Stimulated activated naive CD4-positive, alpha-beta T cell treated with Interleukin-2 at 50 U/mL for 16 hours (primary cell): ENCODE measurements around the gene DOCK3.
A peak's percentile ranks its signal among the peaks of the same experiment; 100 is the strongest.
"Not testable (repeated sequence)": the region's sequence is repeated elsewhere in the genome, so short reads cannot be mapped to it uniquely, and the experiment has no call there.

ENCODE experiments used
- DNase-seq: peaks from one replicate; lab custom pipeline; 2025; lab: John Stamatoyannopoulos, UW

DOCK3 gene

DNA sequence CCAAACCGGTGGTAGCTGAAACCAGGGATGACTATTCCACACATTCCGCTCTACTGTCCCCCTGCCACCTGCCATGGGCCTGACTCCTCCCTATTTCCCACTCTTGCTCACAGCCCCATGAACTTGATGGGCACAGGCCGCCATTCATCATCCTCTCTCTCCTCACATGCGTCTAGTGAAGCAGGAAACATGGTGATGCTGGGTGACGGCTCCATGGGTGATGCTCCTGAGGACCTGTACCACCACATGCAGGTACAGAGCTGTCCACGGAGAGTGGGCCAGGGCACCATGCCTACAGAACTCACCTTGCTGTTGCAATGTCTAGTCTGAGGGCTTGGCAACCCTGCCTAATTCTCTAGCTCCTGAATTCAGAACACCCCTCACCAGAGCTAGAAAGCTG, 687.0 kb downstream of the DOCK3 start:
- no peak for DNase-seq

DNA sequence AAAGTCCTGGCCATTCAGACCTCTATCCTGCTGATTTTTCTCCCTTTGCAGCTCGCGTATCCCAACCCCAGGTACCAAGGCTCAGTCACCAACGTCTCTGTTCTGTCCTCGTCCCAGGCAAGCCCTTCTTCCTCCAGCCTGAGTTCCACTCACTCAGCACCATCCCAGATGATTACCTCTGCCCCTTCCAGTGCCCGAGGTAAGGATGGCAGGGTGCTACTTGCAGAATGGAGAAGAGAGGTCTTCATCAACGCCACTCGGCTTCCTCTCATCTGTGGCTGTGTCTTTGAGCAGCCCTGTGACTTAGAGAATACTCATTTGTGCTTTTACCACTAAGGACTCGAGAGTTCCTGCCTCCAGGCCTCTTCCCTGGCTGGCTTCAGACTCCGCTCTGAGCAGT, 687.7 kb downstream of the DOCK3 start:
- no peak for DNase-seq

DNA sequence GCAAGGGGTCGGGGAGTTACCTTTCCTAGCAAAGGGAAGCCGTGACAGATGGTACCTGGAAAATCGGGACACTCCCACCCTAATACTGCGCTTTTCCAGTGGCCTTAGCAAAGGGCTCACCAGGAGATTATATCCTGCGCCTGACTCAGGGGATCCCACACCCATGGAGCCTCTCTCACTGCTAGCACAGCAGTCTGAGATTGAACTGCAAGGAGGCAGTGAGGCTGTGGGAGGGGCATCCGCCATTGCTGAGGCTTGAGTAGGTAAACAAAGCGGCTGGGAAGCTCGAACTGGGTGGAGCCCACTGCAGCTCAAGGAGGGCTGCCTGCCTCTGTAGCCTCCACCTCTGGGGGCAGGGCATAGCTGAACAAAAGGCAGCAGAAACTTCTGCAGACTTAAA, 693.5 kb downstream of the DOCK3 start:
- not testable (repeated sequence) for DNase-seq

DNA sequence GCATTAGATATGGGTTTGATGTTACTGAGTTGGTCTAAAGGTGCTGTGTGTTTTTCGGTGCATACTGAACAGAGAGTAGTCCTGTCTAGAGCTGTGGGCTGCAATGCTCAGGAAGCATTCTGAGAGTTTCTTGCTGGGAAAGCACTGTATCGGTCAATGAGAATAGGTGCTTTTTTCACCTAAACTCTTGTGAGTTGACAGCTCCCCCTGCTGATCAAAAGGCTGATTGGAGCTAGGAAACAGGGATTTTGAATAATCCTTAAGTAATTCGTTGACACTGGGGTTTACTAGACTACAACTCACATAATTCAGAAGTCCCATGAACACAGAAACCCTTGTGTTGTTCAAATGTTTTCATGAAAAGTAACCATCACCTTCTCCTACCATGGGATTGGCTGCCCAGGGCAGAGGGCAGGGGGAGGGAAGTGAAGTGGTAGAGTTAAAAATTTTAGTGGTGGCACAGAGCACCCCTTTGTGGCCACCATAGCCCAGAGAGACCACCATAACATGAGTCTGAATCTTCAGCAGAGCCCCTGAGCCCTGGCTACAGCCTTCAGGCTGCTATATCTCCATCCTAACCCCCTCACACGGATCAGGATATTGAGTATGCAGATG, 697.3 kb downstream of the DOCK3 start:
- DNase-seq: peak; percentile 23

DNA sequence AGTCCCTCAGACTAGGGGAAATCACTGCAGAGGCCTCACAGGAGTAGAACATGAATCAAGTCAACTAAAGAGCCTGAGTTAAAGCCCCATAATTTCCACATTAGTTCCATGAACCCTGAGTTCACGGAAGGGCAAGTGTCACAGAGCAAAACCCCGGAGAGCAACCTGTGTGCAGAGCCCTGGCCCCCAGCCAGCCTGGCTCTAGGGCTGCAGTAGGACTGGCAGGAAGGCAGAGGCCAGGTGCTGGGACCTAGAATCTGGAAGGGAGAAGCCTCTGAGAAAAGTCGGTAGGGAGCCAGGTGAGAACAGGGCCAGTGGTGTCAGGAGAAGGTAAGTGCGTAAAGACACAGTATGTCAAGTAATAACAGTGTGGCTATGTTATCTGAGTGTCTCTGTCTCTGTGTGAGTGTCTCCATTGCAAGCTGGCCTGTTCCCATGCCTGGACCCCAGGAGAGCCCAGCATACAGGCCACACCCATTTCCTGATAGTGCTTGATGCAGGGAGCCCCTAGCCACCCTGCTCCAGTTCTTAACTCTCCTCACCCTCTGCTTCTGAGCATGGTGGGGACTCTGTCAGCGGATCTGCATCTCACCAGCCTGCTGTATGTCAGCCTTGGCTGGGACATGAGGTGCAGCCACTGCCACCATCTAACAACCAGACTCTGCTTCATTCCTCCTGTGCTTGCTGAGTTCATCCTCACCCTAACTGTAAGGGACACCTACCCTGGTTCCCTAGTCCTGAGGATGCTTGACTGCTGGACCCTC, 699.1 kb downstream of the DOCK3 start:
- no peak for DNase-seq

DNA sequence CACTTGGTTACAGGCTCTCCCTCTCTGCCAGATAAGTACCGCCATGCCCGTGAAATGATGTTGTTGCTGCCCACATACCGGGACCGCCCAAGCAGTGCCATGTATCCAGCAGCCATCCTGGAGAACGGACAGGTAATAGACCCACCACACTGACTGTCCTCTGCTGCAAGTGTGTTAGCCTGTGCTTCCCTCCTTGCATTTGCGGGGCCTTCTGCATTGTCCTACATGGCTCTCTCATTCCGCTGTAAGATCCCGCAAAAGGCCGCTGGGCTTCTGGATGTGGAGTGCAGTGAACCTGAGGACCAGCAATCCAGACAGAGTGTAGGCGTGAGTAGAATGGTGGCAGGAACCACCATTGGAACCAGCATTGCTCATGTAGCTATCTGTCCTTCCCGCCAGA, 699.7 kb downstream of the DOCK3 start:
- no peak for DNase-seq

DNA sequence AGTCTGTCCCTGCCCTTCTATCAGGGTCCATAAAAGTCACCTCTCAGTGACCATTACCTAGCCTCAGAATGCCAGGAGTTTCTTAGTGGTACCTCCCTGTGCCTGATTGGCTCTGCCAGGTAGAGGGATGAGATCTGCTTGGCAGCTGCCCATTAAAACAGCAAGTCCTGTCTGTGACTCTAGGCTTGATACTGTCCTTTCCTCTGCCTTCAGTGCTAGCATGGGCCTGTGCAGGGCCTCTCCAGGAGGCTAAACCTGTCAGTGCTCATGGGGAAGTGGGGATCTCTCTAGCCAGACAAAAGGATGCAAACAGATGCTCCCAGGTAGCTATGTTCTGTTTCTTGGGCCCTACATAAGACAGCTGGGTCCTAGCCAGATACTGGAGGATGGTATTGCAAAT, 700.4 kb downstream of the DOCK3 start:
- no peak for DNase-seq

DNA sequence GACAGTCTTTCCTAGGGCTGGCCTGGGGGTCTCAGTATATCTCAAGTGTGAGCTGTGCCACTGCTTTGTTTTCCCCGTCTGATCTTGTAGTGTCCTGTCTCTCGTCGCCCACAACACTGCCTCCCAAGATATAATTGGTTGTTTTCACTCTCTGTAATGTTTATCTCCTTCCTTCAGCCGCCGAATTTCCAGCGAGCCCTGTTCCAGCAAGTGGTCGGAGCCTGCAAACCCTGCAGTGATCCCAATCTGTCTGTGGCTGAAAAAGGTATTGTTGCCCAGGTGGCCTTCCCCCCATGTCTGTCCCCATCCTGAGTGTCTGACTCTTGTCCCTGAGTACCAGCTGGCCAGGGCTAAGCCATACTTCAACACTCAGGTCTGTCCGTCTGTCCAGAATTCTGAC, 700.8 kb downstream of the DOCK3 start:
- DNase-seq: no peak

DNA sequence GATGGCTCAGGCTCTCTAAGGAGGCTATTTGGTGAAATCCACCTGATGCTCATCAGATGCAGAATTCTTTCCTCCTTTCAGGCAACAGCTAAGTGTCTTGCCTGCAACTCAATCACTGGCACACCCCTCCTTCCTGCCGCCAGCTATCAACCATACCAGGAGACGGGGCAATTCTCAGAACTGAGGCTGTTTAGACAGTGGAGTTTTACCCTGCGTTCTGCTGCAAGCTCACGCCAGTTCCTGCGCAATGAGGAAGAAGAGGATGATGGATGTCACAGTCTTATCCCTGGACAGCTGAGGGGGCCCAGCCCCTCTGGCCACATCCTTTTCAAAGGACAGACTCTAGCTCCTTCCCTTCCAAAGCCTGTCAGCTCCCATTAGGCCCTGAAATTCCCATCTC, 703.3 kb downstream of the DOCK3 start:
- no peak for DNase-seq

DNA sequence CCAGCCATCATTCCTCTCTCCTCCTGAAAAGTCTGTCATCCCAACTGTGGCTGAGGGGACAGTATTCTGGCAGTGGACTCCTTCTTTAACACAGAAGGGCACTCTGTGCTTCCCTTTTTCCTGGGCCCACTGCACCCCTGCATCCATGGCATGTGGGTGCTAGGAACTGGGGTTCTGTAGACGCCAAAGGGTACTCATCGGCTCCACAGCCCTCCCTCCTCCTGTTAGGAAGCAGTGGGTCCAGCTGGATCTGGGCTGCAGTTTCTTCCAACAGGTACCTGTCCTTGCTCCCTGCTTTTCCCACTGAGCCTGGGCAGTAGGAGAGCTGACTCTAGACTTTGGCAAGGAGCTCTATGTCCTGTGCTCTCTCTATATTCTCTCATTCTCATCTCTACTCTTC, 704.0 kb downstream of the DOCK3 start:
- DNase-seq: no peak

DNA sequence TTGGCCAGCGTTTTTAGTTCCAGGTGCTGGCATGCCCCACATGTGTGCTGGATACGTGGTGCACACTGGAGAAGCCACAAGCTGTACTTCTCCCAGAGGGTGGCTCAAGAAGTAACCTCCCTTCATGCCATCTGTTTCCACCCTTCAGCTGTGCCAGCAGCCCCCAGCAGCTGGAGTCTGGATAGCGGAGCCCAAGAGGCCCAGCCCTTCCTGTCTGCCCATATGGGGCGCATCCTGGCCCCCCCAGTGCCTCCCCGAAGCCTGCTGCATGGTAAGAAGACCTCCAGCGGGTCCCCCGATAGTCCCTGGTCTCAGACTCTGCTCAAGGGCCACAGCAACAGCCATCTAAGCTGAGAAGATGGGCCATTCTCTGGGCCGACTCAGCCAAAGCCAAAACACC, 704.6 kb downstream of the DOCK3 start:
- DNase-seq: no peak

DNA sequence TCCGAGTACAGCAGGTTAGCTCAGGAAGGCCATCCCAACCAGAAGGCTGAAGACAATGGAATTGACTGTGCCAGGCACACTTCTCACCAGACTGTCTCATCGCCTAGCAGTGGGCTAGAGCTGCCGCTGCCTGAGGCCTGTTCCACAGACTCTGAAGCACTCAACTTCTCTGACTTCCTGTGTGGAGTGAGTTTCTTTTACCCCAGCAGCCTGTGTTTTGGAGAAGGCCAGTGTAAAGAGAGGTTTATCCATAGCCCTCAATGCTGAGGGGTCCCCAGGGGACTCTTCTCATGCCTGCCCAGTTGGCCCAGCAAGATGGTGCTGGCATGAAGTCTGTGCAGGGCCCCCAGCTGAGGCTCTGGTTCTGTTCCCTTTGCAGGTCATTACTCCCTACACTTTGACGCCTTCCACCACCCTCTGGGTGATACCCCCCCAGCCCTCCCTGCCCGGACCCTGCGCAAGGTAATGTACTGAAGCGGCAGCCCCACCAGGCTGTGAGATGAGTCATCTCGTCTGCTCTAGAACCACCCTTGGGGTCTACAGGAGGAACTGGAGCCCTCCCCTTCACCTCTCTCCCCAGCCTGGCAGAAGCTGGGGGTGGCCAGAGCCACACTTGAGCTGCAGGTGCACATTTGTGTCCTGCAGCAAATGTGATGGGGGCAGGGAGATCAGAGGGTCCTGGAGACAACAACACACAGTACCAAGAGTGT, 705.2 kb downstream of the DOCK3 start:
- DNase-seq: no peak

DNA sequence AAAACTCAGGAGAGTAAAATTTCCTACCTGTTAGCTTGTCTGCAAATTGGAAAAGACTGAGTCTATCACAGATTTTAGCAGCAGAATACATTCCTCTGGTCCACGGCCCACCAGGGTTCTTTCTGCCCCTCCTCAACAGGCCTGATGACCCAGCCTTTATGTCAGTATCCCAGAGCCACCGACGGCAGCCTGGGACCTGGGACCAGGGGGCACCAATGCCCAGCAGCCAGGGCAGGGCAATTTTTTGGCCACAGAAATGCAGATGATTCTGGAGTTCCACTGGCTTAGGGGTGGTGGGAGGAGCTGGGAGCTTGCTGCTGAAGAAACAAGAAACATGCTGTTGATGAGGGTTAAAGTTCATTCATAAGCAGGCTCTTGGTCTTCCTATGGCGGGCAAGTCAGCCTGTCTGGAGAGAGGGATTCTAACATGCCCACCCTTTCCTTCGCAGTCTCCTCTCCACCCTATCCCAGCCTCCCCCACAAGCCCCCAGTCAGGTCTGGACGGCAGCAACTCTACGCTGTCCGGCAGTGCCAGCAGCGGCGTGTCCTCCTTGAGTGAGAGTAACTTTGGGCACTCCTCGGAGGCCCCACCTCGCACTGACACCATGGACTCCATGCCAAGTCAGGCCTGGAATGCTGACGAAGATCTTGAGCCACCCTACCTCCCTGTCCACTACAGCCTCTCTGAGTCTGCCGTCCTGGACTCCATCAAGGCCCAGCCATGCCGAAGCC, 706.0 kb downstream of the DOCK3 start:
- no peak for DNase-seq

DNA sequence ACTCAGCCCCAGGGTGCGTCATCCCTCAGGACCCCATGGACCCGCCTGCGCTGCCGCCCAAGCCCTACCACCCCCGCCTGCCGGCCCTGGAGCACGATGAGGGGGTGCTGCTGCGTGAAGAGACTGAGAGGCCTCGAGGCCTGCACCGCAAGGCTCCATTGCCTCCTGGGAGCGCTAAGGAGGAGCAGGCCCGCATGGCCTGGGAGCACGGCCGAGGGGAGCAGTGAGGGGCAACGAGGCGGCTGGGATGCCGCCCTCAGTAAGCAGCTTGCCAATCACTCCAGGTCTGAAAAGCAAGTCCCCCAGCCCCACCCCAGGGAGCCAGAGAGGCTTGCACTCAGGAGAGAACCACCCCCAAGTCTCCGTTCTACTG, 706.6 kb downstream of the DOCK3 start:
- DNase-seq: no peak

DNA sequence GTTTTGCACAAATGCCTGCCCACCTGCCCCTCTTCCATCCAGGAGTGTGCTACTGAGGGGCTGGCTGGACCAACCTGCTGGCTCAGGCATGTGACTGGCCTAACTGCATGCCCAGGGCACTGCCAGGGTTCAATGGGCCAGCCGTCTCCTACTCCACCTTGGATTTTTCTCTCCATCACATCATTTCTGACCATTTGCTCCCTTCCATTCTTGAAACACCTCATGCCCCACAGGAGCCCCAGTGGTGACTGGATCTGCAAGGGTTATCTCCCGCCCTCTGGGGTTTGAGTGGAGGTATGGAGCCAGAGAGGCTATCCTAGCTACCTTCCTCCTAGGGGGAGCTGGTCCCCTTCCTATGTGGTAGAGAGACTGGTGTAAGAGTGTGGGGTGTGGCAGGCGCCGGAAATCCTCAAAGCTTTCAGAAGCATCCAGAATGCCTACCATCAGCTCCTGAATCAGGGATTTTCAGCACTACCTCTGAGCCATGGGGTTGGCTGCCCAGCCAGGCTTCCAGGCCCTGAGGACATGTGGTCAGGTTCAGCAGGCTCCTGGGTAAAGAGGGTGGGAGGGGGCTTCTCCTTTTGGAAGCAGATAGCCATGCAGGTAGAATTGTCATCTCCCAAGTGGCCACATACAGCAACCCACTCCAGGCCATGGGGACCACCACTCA, 707.5 kb downstream of the DOCK3 start:
- DNase-seq: no peak

DNA sequence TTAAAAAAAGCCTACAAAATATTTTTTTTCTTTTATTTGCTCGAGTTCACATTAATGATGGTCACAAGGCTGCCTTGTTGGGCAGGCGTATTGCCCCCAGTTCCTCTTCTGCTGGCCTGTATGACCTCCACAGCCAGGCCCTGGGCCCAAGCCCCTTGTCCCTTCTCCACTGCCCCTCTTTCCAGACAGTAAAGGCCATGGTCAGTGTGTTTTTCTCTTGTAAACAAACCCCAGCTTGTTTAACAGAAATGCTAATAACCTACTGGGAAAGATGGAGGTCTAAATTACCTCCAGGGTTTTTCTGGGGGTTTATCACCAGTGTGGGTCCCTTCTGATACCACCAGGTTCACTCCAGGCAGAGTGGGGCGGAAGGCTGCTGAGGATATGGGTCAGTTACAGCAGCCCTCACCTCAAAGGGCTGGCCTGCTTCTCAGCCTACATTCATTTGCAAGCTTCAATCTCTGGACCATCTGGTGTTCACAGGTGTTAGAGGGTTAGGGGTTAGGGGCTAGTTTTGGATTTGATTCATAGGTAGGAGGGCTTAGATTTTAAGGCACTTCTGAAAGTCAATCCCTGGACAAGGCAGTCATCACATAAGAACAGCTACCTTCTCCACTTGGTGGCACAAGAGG, 708.3 kb downstream of the DOCK3 start:
- DNase-seq: no peak

DNA sequence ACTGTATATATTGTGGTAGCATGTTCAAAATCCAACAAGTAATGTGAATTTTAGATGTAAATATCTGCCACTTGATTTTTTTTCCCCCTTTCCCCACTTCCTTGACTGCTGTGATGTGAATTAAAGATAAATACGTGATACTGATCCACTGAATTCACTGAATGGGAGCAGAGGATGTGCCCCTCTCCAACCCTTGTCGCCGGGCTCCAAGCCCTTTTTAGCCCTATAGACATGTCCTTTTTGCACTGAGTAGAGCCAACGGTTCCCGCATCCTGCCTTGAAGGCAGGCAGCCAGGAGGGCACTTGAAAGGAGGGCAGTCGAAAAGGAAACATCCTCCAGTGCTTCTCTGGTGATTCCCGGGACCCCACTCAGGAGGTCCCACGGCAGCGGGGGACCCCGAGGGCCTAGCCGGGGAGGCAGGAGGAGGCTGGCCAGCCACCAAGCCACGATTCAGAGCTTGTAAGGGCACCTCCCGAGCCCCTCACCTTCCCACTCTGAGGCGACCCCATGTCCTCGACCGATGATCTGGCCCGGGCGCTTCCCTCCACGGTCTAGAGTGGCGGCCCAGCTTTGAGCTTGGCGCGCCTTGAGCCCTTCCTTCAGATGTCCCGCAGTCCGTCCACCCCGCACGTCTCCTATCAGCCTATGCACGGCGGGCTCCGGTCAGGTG, 709.5 kb downstream of the DOCK3 start:
- DNase-seq: peak; percentile 38

DNA sequence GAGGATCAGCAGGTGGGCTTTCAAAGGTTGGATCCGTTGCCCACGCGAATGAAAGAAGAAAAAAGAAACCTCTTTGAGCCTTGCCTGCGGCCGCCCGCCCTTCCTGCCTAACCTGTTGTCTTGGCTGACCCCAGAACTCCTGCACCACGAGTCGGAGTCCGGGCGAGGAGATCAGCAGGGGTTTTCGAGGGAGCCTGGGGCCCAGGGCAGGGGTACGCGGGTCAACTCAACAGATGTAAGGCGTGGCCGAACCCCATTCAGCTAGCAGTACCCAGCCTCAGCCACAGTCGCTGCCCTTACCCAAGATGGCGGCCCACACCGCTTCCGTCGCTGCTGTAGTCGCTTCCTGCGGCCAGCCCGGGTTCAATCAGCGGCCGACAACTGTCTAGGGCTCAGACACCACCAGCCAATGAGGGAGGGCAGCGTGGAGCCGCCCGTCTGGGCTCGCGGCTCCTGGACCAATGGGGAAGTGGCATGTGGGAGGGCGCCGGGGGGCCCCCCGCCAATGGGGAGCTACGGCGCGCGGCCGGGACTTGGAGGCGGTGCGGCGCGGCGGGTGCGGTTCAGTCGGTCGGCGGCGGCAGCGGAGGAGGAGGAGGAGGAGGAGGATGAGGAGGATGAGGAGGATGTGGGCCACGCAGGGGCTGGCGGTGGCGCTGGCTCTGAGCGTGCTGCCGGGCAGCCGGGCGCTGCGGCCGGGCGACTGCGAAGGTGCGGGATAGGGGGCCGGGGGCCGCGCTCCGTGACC, 710.2 kb downstream of the DOCK3 start, which contains the start of gene MANF:
Gene MANF, plus strand, starts transcription at position 566 of the 748 bp plus-strand sequence. Its CDS starts 52 bp downstream, at position 618.
- peak; percentile 98 for DNase-seq

DNA sequence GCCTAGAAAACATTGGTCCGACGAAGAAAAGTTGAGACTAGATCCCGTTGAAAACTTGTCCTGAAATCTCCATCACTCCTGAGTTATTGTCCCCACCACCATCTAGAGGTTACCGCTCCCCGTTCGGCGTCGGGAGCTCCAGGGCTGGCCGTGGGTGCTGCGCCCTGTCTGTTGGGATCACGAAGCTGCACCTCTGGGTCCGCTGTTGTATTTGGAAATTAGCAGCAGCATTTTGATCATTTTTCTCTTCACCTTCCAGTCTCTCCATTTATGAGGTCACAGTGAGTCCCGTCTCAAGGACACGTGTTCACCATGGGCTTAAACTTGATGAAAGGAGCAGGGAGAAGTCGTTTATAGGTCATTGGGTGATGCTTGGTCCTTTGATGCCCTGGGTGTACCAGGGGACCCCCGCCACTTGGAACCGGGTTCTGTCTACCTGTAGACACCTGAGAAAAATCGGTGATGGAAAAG, 710.9 kb downstream of the DOCK3 start:
- DNase-seq: no peak
